Measurements from ENCODE around the gene SRPK3. TPM values are rescaled to one million over a fixed set of nuclear protein-coding genes. Genes with fewer than 3 reads are reported as not detected.

The SRPK3 gene
- polyA plus RNA-seq, 1 donor (not counting 4 experiments of a cell fraction or from before 2014, with no cell fraction given), result 0.10 TPM

GRCh38 chrX:153772316-153773217 is 8.3 kb upstream of the SRPK3 start:
- Histone ChIP-seq H3K9ac (ENCODE audit: control insufficient read depth, extremely low read depth, insufficient read depth, low read length) (no peak overlapping the region), H3K36me3 (ENCODE audit: control insufficient read depth in 2 of 2, extremely low read depth in 1 of 2, insufficient read depth in 2 of 2, low read length in 2 of 2) (peaks cover 0 to 6% of the 10 kb centered on the region in 2 experiments), H4K20me1 (ENCODE audit: control insufficient read depth, extremely low read depth, insufficient read depth, low read length) (no peaks in the 10 kb centered on the region), H3K9me3 (ENCODE audit: control insufficient read depth, low read depth, low read length) (peaks cover 4% of the 10 kb centered on the region), H3K27me3 (ENCODE audit: control insufficient read depth, extremely low read depth, insufficient read depth, low read length) (no peaks in the 10 kb centered on the region), H3K4me3 (ENCODE audit: control insufficient read depth in 2 of 3, extremely low read depth in 1 of 3, insufficient read depth in 2 of 3, low read depth in 1 of 3, low read length in 3 of 3) (no peak overlapping the region), H2AFZ (ENCODE audit: control insufficient read depth, low read length) (no peak overlapping the region), H3K4me2 (ENCODE audit: control insufficient read depth, extremely low read depth, insufficient read depth, low read depth, low read length) (no peak overlapping the region), H3K27ac (ENCODE audit: control insufficient read depth, insufficient read depth, low read length) (no peak overlapping the region), H3K9me1 (ENCODE audit: control insufficient read depth, extremely low read depth, insufficient read depth, low read length) (no peaks in the 10 kb centered on the region), H3K79me2 (ENCODE audit: control insufficient read depth, insufficient read depth, low read length) (no peaks in the 10 kb centered on the region), H3K4me1 (ENCODE audit: control insufficient read depth, extremely low read depth, insufficient read depth, low read length) (no peaks in the 10 kb centered on the region)
- FAIRE-seq, result no peak
- TF ChIP-seq, protein P1, sequence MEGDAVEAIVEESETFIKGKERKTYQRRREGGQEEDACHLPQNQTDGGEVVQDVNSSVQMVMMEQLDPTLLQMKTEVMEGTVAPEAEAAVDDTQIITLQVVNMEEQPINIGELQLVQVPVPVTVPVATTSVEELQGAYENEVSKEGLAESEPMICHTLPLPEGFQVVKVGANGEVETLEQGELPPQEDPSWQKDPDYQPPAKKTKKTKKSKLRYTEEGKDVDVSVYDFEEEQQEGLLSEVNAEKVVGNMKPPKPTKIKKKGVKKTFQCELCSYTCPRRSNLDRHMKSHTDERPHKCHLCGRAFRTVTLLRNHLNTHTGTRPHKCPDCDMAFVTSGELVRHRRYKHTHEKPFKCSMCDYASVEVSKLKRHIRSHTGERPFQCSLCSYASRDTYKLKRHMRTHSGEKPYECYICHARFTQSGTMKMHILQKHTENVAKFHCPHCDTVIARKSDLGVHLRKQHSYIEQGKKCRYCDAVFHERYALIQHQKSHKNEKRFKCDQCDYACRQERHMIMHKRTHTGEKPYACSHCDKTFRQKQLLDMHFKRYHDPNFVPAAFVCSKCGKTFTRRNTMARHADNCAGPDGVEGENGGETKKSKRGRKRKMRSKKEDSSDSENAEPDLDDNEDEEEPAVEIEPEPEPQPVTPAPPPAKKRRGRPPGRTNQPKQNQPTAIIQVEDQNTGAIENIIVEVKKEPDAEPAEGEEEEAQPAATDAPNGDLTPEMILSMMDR (optimal IDR thresholded peaks at IDR 0.05 in 1 of 3, IDR thresholded peaks at IDR 0.05 in 1 of 3, conservative IDR thresholded peaks at IDR 0.05 in 1 of 3; ENCODE audit: extremely low read depth in 1 of 3, insufficient read depth in 2 of 3, low read length in 3 of 3), result no peak
- no peak for TF ChIP-seq EZH2 (IDR thresholded peaks at IDR 0.05; ENCODE audit: low read length)
- no peak for DNase-seq (ENCODE audit: low read depth, low spot score)
- dilution Hi-C loops (cut with MboI; ENCODE audit: extremely low pct_ligation_motif_present, low sequenced_read_pairs), result no loop called here

GRCh38 chrX:153773218-153773611 is 7.6 kb upstream of the SRPK3 start:
- no peak overlapping the region for H3K4me3 ChIP-seq (ENCODE audit: control insufficient read depth in 2 of 3, extremely low read depth in 1 of 3, insufficient read depth in 2 of 3, low read depth in 1 of 3, low read length in 3 of 3)
- FAIRE-seq (no peak), DNase-seq (ENCODE audit: low read depth, low spot score) (no peak)
- H3K9ac ChIP-seq (ENCODE audit: control insufficient read depth, extremely low read depth, insufficient read depth, low read length), result no peak overlapping the region
- H3K4me1 ChIP-seq (ENCODE audit: control insufficient read depth, extremely low read depth, insufficient read depth, low read length), result peaks cover under 1% of the 10 kb centered on the region
- H3K9me3 ChIP-seq (ENCODE audit: control insufficient read depth, low read depth, low read length), result peaks cover 4% of the 10 kb centered on the region
- no peak overlapping the region for H2AFZ ChIP-seq (ENCODE audit: control insufficient read depth, low read length)
- dilution Hi-C loops (cut with MboI; ENCODE audit: extremely low pct_ligation_motif_present, low sequenced_read_pairs), result no loop called here
- TF ChIP-seq EZH2 (IDR thresholded peaks at IDR 0.05; ENCODE audit: low read length), result no peak
- TF ChIP-seq, protein P1 (optimal IDR thresholded peaks at IDR 0.05 in 1 of 3, IDR thresholded peaks at IDR 0.05 in 1 of 3, conservative IDR thresholded peaks at IDR 0.05 in 1 of 3; ENCODE audit: extremely low read depth in 1 of 3, insufficient read depth in 2 of 3, low read length in 3 of 3), result no peak
- H3K4me2 ChIP-seq (ENCODE audit: control insufficient read depth, extremely low read depth, insufficient read depth, low read depth, low read length), result no peak overlapping the region
- H3K27ac ChIP-seq (ENCODE audit: control insufficient read depth, insufficient read depth, low read length), result no peak overlapping the region
- no peaks in the 10 kb centered on the region for H3K9me1 ChIP-seq (ENCODE audit: control insufficient read depth, extremely low read depth, insufficient read depth, low read length)
- H3K27me3 ChIP-seq (ENCODE audit: control insufficient read depth, extremely low read depth, insufficient read depth, low read length), result no peaks in the 10 kb centered on the region
- H4K20me1 ChIP-seq (ENCODE audit: control insufficient read depth, extremely low read depth, insufficient read depth, low read length), result no peaks in the 10 kb centered on the region
- no peaks in the 10 kb centered on the region for H3K79me2 ChIP-seq (ENCODE audit: control insufficient read depth, insufficient read depth, low read length)
- peaks cover 0 to 6% of the 10 kb centered on the region in 2 experiments for H3K36me3 ChIP-seq (ENCODE audit: control insufficient read depth in 2 of 2, extremely low read depth in 1 of 2, insufficient read depth in 2 of 2, low read length in 2 of 2)

All from keratinocyte (primary cell).